OCI-LY3 (cell line): Measurements from ENCODE around the gene IVNS1ABP.

Experiments used
- CTCF ChIP-seq: fragments of 200-600, 300-600 bp; sonication (generic); IDR thresholded peaks from 2 replicates; pipeline ENCODE4 v1.5.1; 2014; ENCODE audit warnings: antibody characterized with exemption, low read length, low read depth
- EZH2phosphoT487 ChIP-seq: fragments of 200-600 bp; shearing (Covaris generic); IDR thresholded peaks from 2 replicates; pipeline ENCODE4 v1.6.1; 2018; ENCODE audit warnings: antibody characterized with exemption, mixed run types, low read depth

GRCh38 chr1:185292237-185292636 lies 24.8 kb downstream of the IVNS1ABP start:
- no peak for TF ChIP-seq CTCF
- no peak for TF ChIP-seq EZH2phosphoT487
